PC-3 (cell line): Measurements from ENCODE around the gene RPSA. TPM values are rescaled to one million over a fixed set of nuclear protein-coding genes. Genes with fewer than 3 reads are reported as not detected.
"Not testable (repeated sequence)": the region's sequence is repeated elsewhere in the genome, so short reads cannot be mapped to it uniquely, and the experiment has no call there.

Source experiments
- ATAC-seq: fragments of 200-7000 bp; cut with Tn5 transposase; 2 replicates; pipeline ENCODE4 v1.9.1; 2020; ENCODE audit warnings: mild to moderate bottlenecking, moderate library complexity
- BruUV-seq: library from RNA; stranded (reverse); fragments of 400-500 nt; replicated peaks from 2 replicates; lab custom pipeline; 2021; lab: Mats Ljungman, UMichigan
- CTCF ChIA-PET: fragments of 300-600 bp; sonication (Branson Sonifier 250); formaldehyde crosslinking; loops from one replicate; lab custom pipeline; 2022; ENCODE audit warnings: antibody characterized with exemption; lab: Charles Lee
- POLR2A ChIA-PET: fragments of 300-600 bp; sonication (Branson Sonifier 250); formaldehyde crosslinking; loops from one replicate; lab custom pipeline; 2022; ENCODE audit warnings: antibody characterized with exemption; ENCODE audit not compliant: unreplicated experiment; lab: Charles Lee
- DNase-seq: peaks from one replicate; pipeline ENCODE4 v3.0.0-alpha.2; 2015
- H2AFZ ChIP-seq: fragments of 300-600 bp; sonication (generic); 2 replicates; pipeline ENCODE4 v1.6.0; 2016; ENCODE audit warnings: antibody characterized with exemption, low read length
- H3F3A ChIP-seq: fragments of 300-600 bp; sonication (generic); one replicate; pipeline ENCODE4 v1.6.0; 2017; ENCODE audit warnings: antibody characterized with exemption, low read length, control low read depth, mild to moderate bottlenecking; ENCODE audit not compliant: unreplicated experiment
- H3K27ac ChIP-seq: fragments of 300-600 bp; sonication (generic); 2 replicates; pipeline ENCODE4 v1.5.1; 2016; ENCODE audit warnings: mild to moderate bottlenecking, low read length
- H3K27me3 ChIP-seq: fragments of 300-600 bp; sonication (generic); 2 replicates; pipeline ENCODE4 v1.6.1; 2016; ENCODE audit warnings: low read length, mixed read lengths
- H3K36me3 ChIP-seq: fragments of 300-600 bp; sonication (generic); 2 replicates; pipeline ENCODE4 v1.6.1; 2016; ENCODE audit warnings: low read depth, mixed run types, low read length, mixed read lengths
- H3K4me1 ChIP-seq: fragments of 300-600 bp; sonication (generic); 2 replicates; pipeline ENCODE4 v1.5.1; 2016; ENCODE audit warnings: low read length; ENCODE audit not compliant: insufficient read depth
- H3K4me2 ChIP-seq: fragments of 300-600 bp; sonication (generic); 2 replicates; pipeline ENCODE4 v1.6.0; 2016; ENCODE audit warnings: low read length
- H3K4me3 ChIP-seq: fragments of 300-600 bp; sonication (generic); 2 replicates; pipeline ENCODE4 v1.5.1; 2016; ENCODE audit warnings: mild to moderate bottlenecking, low read length, mixed read lengths
- H3K79me2 ChIP-seq: fragments of 300-600 bp; sonication (generic); 2 replicates; pipeline ENCODE4 v1.6.1; 2017; ENCODE audit warnings: low read length, mixed read lengths
- H3K9ac ChIP-seq: fragments of 300-600 bp; sonication (generic); 2 replicates; pipeline ENCODE4 v1.6.0; 2016; ENCODE audit warnings: mild to moderate bottlenecking, low read length
- H3K9me2 ChIP-seq: fragments of 300-600 bp; sonication (generic); replicated peaks from 2 replicates; pipeline ENCODE4 v1.6.1; 2016; ENCODE audit warnings: mixed run types, low read length, mixed read lengths
- H3K9me3 ChIP-seq: fragments of 300-600 bp; sonication (generic); 2 replicates; pipeline ENCODE4 v1.6.1; 2016; ENCODE audit warnings: low read length, mixed read lengths
- H4K20me1 ChIP-seq: fragments of 300-600 bp; sonication (generic); 2 replicates; pipeline ENCODE4 v1.6.1; 2016; ENCODE audit warnings: low read length, mixed read lengths
- EZH2 ChIP-seq: fragments of 300-600 bp; sonication (generic); IDR thresholded peaks from one replicate; pipeline ENCODE4 v1.6.1; 2017; ENCODE audit warnings: antibody characterized with exemption, mild to moderate bottlenecking, low read length; ENCODE audit not compliant: unreplicated experiment
- EZH2phosphoT487 ChIP-seq: fragments of 300-600 bp; sonication (generic); IDR thresholded peaks from 2 replicates; pipeline ENCODE4 v1.6.1; 2018; ENCODE audit warnings: mild to moderate bottlenecking, antibody characterized with exemption, low read length, borderline replicate concordance
- intact Hi-C: fragments of 100-400 bp; cut with micrococcal nuclease; formaldehyde crosslinking; loops from 2 replicates; pipeline ENCODE4 v1.9.0; 2023
- total RNA-seq: library from RNA; depleted of rRNA; stranded (reverse); fragments of >200 nt; gene quantifications from 2 replicates; pipeline ENCODE4 v1.2.3, GENCODE V29; 2014
- TF ChIP-seq, protein P1 (sequence below): fragments of 300-600 bp; sonication (generic); conservative IDR thresholded peaks from 2 replicates; pipeline ENCODE4 v1.5.1; 2017; ENCODE audit warnings: antibody characterized with exemption, low read depth, mild to moderate bottlenecking, low read length

Gene RPSA
- total RNA-seq, 1 experiment from 2014 or later, result 2,722 TPM

DNA sequence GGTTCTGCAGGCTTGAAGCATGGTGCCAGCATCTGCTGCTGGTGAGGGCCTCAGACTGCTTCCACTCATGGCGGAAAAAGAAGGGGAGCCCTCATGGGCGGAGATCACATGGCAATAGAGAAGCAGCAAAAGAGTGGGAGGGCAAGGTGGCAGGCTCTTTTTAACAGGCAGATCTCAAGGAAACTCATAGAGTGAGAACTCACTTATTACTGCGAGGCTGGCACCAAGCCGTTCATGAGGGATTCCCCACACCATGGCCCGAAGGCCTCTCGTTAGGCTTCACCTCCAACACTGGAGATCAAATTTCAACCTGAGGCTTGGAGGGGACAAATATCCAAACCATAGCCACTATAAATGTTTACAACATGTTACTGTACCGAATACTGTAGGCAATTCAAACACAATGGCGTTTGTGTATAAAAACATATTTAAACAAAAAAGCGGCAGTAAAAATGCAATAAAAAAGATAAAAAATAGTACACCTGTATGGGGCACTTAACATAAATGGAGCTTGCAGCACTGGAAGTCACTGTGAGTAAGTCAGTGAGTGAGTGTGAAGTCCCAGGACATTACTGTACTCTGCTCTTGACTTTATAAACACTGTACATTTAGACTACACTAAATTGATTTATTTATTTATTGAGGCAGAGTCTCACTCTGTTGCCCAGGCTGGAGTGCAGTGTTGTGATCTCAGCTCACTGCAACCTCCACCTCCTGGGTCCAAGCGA, 42.1 kb downstream of the RPSA start:
- Histone ChIP-seq H3K27me3 (peaks cover 17% of the 10 kb centered on the region; the same call in 1 of the 2 replicates), H3K9me2 (no peaks in the 10 kb centered on the region), H3K4me1 (peaks cover 7% of the 10 kb centered on the region; the same call in 1 of the 2 replicates), H3K9ac (no peak overlapping the region), H3K9me3 (no peaks in the 10 kb centered on the region), H3K4me3 (no peak overlapping the region), H4K20me1 (no peaks in the 10 kb centered on the region), H3K4me2 (no peak overlapping the region), H2AFZ (no peak overlapping the region), H3F3A (no peaks in the 10 kb centered on the region), H3K36me3 (no peaks in the 10 kb centered on the region), H3K27ac (no peak overlapping the region), H3K79me2 (no peaks in the 10 kb centered on the region)
- intact Hi-C loops, result loop anchor here (1.0 to 5.0 kb wide), 3 partner anchors 32 to 729 kb away; no protein-coding TSS in a partner anchor
- no peak for DNase-seq
- peak; percentile 39 for ATAC-seq
- POLR2A ChIA-PET, result no interaction called here
- CTCF ChIA-PET, result no interaction called here
- TF ChIP-seq EZH2 (no peak), EZH2phosphoT487 (no peak)
- TF ChIP-seq, protein P1, sequence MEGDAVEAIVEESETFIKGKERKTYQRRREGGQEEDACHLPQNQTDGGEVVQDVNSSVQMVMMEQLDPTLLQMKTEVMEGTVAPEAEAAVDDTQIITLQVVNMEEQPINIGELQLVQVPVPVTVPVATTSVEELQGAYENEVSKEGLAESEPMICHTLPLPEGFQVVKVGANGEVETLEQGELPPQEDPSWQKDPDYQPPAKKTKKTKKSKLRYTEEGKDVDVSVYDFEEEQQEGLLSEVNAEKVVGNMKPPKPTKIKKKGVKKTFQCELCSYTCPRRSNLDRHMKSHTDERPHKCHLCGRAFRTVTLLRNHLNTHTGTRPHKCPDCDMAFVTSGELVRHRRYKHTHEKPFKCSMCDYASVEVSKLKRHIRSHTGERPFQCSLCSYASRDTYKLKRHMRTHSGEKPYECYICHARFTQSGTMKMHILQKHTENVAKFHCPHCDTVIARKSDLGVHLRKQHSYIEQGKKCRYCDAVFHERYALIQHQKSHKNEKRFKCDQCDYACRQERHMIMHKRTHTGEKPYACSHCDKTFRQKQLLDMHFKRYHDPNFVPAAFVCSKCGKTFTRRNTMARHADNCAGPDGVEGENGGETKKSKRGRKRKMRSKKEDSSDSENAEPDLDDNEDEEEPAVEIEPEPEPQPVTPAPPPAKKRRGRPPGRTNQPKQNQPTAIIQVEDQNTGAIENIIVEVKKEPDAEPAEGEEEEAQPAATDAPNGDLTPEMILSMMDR, result no peak
- BruUV-seq, result no TSS peak

DNA sequence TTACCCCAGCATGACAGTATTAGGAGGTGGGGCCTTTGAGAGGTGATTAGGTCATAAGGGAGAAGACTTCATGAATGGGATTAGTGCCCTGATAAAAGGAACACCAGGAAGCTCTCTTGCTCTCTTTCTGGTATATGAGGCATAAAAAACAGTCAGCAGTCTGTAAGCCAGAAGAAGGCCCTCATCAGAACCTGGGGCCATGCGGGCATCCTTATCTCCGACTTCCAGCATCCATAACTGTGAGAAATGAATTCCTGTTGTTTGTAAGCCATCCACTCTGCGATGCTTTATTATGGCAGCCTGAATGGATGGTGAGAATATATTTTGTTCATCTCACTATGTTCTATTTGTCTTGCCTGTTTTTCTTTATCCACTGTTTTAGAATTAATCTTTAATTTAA, 43.3 kb downstream of the RPSA start:
- no peak for ATAC-seq
- H3K9me2 ChIP-seq, result no peaks in the 10 kb centered on the region
- H3K27ac ChIP-seq, result no peak overlapping the region
- H3K4me2 ChIP-seq, result no peak overlapping the region
- TF ChIP-seq, protein P1, result no peak
- TF ChIP-seq EZH2phosphoT487, result no peak
- no peak for TF ChIP-seq EZH2
- BruUV-seq, result no TSS peak
- peaks cover 7% of the 10 kb centered on the region; the same call in 1 of the 2 replicates for H3K4me1 ChIP-seq
- no peaks in the 10 kb centered on the region for H3K36me3 ChIP-seq
- H3K27me3 ChIP-seq, result peaks cover 24% of the 10 kb centered on the region
- no peak overlapping the region for H3K4me3 ChIP-seq
- H3K79me2 ChIP-seq, result no peaks in the 10 kb centered on the region
- H3K9ac ChIP-seq, result no peak overlapping the region
- intact Hi-C loops, result loop anchor here (2.0 to 5.0 kb wide), 2 partner anchors 33 to 728 kb away; no protein-coding TSS in a partner anchor
- no peaks in the 10 kb centered on the region for H4K20me1 ChIP-seq
- ChIA-PET POLR2A (no interaction called here), CTCF (no interaction called here)
- H2AFZ ChIP-seq, result no peak overlapping the region
- no peaks in the 10 kb centered on the region for H3K9me3 ChIP-seq
- no peak for DNase-seq
- H3F3A ChIP-seq, result no peaks in the 10 kb centered on the region

DNA sequence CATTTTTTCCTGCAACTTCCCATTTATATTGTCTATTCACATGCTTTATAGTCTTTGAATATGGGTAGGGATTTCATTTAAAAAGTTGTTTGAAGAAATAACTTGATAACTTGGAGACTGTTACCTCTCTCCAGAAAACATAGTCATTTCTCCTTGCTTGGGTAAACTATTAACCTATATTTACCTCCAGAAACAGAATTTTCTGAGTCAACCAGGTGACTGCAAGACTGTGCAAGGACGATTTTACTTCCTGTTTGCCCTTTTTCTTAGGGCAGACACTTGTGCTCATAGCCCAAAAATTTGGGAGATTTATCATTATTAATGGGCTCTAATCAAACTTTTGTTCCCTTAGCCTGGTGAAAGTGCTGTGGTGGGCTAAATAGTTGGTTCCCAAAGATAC, 46.6 kb downstream of the RPSA start:
- BruUV-seq, result no TSS peak
- H3K4me1 ChIP-seq, result peaks cover 5% of the 10 kb centered on the region; the same call in 1 of the 2 replicates
- DNase-seq, result no peak
- no peak overlapping the region for H3K4me3 ChIP-seq
- no peak overlapping the region for H3K9ac ChIP-seq
- H2AFZ ChIP-seq, result no peak overlapping the region
- H3K27me3 ChIP-seq, result peaks cover 32% of the 10 kb centered on the region
- no peaks in the 10 kb centered on the region for H4K20me1 ChIP-seq
- POLR2A ChIA-PET, result no interaction called here
- H3F3A ChIP-seq, result no peaks in the 10 kb centered on the region
- H3K27ac ChIP-seq, result no peak overlapping the region
- no peak for ATAC-seq
- no peak for TF ChIP-seq EZH2
- TF ChIP-seq, protein P1, result no peak
- no peak for TF ChIP-seq EZH2phosphoT487
- CTCF ChIA-PET, result no interaction called here
- intact Hi-C loops, result no loop called here
- no peaks in the 10 kb centered on the region for H3K9me3 ChIP-seq
- H3K36me3 ChIP-seq, result no peaks in the 10 kb centered on the region
- no peak overlapping the region for H3K4me2 ChIP-seq
- no peaks in the 10 kb centered on the region for H3K9me2 ChIP-seq
- no peaks in the 10 kb centered on the region for H3K79me2 ChIP-seq

DNA sequence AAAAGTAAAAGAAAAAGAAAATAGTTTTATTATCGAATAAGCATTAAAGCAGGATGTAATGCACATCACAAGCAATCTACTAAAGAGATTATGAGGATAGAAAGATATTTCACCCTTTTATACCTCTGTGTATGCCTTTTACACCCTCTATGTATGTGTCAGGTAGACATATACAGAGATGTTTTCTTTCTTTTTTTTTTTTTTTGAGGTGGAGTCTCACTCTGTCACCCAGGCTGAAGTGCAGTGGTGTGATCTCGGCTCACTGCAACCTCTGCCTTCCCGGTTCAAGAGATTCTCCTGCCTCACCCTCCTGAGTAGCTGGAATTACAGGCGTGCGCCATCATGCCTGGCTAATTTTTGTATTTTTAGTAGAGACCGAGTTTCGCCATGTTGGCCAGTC, 47.4 kb downstream of the RPSA start:
- H4K20me1 ChIP-seq, H3K79me2 ChIP-seq, intact Hi-C loops, H3K4me3 ChIP-seq, H3F3A ChIP-seq, DNase-seq, H3K27ac ChIP-seq, BruUV-seq, H3K4me2 ChIP-seq, H2AFZ ChIP-seq, ATAC-seq, H3K4me1 ChIP-seq, H3K9ac ChIP-seq, H3K36me3 ChIP-seq, CTCF ChIA-PET, H3K9me2 ChIP-seq, H3K9me3 ChIP-seq: not testable (repeated sequence)
- POLR2A ChIA-PET, result interaction anchor here (0.5 kb wide), 1 partner anchor 73 kb away, joined by 15 read pairs; no protein-coding TSS in a partner anchor
- H3K27me3 ChIP-seq, result peaks cover 32% of the 10 kb centered on the region
